IMR-90 (cell line): ENCODE data around the gene ACTG2.

Experiments used
- TF ChIP-seq, protein P1 (sequence below): fragments of 150-350 bp; IDR thresholded peaks from 2 replicates; pipeline ENCODE4 v1.6.1; 2017; ENCODE audit warnings: mild to moderate bottlenecking, antibody characterized with exemption, low read length, low read depth
- TF ChIP-seq, protein P2 (sequence below): conservative IDR thresholded peaks from 2 replicates; pipeline ENCODE4 v1.5.1; 2012; ENCODE audit warnings: mild to moderate bottlenecking, low read depth, low read length, improper control_type of control experiment

DNA sequence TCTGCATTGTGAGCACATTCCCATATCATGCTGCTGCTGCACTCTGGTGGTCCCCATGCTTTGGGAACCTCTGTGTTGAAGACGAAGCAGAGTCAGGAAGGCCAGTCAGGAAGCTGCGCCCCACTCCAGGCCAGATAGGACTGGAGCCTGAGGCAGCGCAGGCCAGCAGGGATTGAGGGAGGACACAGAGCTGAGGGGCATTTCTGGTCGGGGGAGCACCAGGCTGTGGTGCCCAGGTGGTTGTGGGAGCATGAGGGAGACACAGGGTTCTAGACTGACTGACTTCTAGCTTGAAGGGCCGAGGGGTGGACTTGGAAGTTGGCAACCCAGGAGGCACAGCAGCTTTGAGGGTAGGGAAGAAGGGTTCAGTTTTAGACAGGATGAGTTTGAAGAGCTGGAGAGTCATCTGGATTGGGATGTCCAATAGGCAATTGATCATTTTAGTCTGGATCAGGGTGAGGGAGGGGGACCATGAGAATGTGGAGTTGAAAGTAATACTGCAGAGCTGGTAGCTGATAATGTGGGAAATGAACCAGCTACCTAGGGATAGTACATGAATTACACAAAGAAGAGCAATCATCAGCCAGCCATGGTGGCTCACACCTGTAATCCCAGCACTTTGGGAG, 1.4 kb upstream of the ACTG2 start:
- TF ChIP-seq, protein P1, sequence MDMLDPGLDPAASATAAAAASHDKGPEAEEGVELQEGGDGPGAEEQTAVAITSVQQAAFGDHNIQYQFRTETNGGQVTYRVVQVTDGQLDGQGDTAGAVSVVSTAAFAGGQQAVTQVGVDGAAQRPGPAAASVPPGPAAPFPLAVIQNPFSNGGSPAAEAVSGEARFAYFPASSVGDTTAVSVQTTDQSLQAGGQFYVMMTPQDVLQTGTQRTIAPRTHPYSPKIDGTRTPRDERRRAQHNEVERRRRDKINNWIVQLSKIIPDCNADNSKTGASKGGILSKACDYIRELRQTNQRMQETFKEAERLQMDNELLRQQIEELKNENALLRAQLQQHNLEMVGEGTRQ = no peak
- TF ChIP-seq, protein P2, sequence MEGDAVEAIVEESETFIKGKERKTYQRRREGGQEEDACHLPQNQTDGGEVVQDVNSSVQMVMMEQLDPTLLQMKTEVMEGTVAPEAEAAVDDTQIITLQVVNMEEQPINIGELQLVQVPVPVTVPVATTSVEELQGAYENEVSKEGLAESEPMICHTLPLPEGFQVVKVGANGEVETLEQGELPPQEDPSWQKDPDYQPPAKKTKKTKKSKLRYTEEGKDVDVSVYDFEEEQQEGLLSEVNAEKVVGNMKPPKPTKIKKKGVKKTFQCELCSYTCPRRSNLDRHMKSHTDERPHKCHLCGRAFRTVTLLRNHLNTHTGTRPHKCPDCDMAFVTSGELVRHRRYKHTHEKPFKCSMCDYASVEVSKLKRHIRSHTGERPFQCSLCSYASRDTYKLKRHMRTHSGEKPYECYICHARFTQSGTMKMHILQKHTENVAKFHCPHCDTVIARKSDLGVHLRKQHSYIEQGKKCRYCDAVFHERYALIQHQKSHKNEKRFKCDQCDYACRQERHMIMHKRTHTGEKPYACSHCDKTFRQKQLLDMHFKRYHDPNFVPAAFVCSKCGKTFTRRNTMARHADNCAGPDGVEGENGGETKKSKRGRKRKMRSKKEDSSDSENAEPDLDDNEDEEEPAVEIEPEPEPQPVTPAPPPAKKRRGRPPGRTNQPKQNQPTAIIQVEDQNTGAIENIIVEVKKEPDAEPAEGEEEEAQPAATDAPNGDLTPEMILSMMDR = no peak
